Measurements from ENCODE around the gene IMPG1.
A peak's percentile ranks its signal among the peaks of the same experiment; 100 is the strongest.
"Not testable (repeated sequence)": the region's sequence is repeated elsewhere in the genome, so short reads cannot be mapped to it uniquely, and the experiment has no call there.

Gene IMPG1

DNA sequence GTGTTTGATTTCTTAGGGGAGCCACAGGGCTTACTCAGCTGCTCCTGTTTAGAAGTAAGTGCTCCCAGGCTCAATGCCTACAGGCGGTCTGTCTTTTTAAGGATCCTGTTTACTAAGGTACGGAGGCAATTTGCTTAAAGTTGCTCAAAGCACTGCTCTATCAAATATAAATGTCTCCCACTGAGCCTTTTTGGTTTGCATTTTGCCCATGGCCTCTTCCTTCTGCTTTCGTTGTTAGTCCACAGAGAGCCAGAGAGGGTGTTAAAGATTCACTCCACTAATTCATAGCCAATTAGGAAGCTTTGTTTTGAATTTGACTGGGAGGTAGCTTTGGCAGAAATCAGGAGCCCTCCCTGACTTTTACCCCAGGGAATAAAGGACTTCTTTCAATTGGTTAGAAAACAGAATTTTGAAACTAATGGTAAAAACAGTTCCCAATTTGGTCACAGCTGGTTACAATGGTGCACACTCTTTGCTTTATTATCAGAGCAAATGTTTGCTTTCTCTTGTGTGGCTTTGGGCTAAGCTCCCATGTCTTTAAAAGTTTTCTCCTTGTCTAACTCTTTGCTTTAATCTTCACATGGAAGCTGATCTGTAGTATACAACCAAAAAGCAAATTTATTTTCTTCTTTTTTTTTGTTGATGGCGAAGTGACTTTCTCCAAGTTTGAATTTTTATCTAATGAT lies 126.2 kb downstream of the IMPG1 start:
- DNase-seq (ENCODE audit: low read depth in 2 of 2): no peak

DNA sequence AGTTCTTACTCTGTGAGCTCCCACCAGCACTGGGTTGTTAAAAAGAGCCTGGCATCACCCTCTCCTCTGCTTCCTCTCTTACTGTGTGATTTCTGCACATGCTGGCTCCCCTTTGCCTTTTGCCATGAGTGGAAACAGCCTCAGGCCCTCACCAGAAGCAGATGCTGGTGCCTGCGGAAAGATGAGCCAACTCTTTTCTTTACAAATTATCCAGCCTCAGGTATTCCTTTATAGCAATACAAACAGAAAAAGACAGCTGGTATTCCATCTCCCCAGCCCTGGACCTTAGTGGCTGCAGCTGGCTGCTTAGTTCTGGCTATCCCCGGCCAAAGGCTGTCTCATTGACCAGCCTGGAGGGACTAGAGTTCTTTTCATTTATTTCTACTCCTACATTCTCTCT lies 129.1 kb downstream of the IMPG1 start:
- no peak for DNase-seq (ENCODE audit: low read depth in 2 of 2)

DNA sequence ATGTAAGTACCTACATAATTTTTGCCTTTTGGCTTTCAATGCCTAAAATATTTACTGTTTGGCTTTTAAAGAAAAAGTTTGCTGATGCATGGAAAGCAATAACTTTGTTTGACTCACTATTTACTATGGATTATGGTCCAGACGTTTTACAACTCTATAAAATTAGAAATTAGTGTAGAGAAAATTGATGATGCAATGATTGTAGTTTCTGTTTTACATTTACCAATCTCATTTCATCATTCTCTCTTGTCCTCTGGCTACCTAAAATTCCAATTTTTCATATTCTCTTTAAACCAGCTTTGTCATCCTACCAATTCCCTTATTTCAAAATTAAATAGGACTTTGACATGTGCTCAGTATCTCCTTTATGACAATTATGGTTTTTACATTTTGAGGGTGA lies 131.0 kb downstream of the IMPG1 start:
- no peak for DNase-seq (ENCODE audit: low read depth in 2 of 2)

DNA sequence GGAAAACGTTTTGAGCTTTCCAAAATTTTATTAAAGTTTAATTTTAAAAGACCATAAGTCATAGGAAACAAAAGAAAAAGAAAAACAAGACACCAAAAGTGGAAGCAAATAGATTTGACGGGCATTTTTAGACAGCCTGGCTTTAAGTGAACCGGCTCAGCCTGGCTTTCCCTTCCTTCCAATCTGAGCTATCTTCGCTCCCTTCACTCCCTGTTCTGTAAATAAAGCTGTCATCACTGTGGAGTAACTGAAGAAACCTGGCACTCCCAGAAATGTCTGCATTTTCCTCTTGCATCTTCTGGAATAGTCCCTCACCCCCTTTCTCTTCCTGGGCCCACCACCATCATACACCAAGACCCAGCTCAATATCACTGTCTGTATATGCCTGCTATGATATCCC lies 131.9 kb downstream of the IMPG1 start:
- DNase-seq (ENCODE audit: low read depth in 2 of 2): no peak

DNA sequence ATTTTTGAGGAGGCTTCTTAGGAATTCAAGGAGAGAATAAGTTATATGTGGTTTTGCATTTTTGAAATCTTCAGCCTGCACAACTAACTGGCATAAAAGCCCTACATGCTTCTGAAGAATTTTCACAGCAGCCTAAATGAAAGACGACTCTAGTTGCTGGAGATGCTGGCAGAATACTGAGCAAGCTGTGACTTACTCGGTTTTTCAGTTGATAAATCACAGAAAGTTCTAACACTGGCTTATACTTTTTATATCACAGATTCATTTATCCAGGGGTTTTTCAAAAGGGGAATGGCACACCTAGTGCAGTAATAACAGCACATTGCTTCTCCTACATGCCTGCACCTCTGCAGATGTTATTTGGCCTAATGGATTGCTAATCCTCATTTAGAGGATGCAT lies 134.6 kb downstream of the IMPG1 start:
- DNase-seq (ENCODE audit: low read depth in 2 of 2): no peak

DNA sequence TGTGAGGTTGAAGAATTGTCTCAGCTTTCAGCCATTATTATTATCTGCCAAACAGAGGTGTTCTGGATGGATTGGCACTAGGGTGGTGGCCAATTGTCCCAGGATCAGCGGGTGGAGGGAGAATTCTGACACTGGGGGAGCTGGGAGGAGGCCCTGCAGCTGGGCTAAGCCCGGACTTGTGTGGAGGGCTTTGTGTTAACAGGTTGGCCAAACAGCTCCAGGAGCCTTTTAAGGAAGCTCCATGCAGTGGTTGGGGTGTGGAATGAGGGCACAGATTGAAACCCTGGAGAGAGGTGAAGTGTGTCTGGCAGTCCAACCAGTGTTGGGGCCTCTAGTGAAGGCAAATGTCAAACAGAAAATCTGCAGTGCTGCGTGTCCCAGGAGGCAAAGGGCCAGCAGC lies 135.8 kb downstream of the IMPG1 start:
- DNase-seq (ENCODE audit: low read depth in 2 of 2): no peak

DNA sequence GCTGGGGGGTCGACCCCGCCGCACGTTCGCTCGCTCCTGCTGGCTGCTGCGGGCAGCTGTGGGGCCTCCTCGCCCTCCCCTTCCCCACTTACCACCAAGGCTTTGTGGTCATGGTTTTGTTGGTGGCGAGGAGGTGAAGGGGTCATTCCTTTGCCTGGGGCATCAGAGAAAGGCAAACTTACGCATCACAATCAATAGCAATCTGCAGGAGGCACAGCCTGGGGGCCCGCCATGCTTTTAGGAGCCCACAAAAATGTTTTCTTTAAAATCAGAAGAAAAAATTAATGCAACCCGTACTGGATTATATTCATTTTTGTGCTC lies 137.0 kb downstream of the IMPG1 start:
- no peak for DNase-seq (ENCODE audit: low read depth in 2 of 2)

DNA sequence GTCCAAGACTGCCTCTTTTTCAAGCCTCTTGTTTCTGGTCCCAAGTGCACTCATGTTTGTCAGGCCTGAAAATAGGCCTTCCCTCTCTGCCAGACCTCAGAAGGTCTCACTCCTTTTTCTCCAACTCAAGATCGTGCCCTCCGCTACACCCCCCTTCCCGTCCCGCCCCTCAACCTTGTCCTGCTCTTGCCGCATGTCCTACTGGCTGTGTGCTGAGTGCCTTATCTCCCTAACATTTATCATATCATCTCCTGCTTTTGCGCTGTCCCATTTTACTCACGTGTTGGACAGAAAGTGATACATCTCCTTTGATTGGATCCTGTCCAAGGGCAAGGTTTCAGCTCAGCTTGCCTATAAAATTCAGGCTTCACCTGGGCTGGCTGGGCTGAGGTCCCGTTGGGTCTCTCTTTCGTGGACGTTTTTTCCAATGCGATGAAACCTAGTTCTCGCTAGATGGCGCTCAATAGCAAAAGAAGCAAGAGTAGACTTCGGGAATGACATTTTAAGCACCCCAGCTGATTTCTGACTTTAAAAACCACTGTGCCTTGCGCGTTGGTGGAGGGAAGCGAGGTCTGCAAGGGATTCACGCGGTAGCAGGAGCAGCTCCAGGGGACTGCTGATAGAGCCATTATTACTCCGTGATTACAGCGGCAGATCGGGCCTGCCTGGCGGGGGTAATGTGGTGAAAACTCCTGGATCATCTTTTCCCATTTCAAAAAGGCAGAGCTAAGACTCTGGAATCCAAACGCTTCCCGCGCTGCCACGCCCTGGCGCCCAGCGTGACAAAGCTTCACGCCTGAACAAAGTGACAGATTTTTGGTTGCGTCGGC lies 137.6 kb downstream of the IMPG1 start:
- peak in 1 of 2 donors; percentile 4 for DNase-seq (ENCODE audit: low read depth in 2 of 2)

DNA sequence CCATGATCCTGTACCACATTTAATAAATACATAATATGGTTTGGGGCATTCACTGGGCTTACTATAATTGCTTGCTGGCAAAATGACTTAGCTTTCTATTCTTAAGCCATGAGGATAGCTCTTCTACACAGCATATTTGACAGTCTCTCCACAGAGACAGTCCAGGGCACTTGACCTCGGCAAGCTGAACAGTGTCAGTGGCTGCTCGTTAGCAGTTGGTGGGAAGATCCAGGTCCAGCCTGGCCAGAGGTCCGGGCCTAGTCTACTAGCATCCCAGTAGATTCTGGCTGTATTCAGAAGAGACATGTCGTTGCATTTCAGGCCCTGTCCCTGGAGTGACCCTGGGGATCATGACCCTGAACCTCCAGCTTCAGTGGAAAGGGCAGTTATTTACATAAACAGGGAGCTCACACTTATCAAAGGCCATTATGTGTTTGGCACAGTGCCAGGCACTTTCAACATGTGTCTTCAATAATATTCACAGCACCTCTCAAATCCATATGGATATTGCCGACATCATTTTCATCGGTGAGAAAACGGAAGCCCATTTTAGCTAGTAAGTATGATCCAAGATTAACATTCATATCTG lies 139.0 kb downstream of the IMPG1 start:
- DNase-seq (ENCODE audit: low read depth in 2 of 2): no peak

DNA sequence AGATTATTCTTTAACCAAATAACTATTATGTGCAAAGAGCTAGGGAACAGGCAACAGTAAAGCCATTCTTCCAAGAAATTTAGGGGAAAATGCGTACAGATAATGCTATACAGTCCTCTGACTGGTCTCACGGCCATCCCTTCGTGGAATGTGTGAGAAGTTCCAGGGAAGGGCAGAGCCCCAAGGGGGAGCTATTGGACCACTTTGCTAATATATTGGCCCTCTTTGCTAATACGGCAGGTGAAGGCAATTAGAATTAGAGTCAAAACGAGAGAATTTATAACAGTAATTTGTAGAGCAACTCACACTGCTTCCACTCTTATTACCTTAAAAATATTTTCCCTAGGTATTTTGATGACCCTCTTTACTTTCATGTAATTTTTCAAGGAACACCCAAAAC lies 140.4 kb downstream of the IMPG1 start:
- no peak for DNase-seq (ENCODE audit: low read depth in 2 of 2)

DNA sequence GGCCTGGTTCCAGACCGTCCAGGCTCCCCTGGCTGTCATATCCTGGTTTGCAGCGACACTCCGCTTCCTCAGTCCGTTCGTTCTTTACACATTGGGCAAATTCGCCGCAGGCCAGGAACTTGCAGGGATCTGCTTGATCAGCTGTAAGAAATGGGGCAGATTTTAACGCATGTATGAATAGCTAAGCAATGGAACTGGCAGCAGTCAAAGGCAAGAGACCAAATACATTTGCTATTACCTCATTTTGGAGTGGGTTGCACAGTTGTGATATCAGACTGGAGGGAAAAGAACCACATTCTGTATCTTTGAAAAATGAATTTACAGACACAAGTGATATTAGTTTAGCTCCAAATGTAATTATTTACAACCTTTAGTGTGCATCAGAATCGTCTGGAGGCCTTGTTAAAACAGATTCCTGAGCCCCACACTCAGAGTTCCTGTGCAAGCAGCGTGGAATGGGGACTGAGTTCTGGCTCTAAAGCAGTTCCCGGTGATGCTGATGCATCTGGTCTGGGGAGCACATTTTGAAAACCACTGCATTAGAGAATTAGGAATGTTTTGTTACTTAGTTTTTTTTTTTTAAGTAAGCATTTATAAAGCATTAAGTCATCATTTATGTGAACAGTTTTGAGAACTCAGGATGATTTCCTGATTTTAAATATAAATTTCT lies 141.3 kb downstream of the IMPG1 start:
- DNase-seq (ENCODE audit: low read depth in 2 of 2): no peak

DNA sequence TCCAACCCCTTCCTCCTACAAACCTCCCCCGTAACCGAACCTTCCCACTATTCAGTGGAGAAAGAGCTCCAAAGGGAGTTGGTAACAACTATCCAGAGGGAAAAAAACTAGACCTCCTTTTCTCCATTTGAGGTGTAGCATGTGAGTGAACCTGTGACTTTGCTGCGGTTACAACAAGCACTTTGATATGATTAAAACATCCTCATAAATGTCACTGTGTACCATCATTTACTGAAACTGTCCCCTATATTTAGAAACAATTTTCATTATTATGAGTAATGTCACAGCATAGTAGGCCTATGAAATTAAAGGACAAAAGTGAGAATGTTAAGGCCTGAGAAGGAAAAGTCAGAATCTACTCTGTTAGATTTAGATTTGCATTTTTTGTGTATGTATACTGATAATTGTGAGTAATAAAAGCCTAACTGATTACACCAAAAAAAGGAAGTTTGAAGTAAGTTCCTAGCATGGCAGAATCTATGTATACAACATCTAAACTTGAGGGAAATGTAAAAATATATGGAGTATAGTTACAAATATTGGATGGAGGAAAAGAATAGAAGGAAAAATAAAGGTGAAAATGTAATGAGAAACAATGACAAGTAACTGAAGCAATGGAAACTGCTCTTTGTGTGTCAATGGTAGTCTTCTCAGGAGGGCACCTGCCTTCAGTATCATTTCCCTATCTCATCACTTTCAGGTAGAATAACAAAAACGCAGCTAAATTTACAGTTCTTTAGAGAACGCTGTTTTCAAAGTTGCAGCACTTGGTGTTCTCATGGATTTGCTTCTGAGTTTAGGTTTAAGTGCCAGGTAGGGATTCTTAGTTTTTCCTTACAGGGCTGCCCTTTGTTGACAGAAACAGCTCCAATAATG lies 145.9 kb downstream of the IMPG1 start:
- no peak for DNase-seq (ENCODE audit: low read depth in 2 of 2)

DNA sequence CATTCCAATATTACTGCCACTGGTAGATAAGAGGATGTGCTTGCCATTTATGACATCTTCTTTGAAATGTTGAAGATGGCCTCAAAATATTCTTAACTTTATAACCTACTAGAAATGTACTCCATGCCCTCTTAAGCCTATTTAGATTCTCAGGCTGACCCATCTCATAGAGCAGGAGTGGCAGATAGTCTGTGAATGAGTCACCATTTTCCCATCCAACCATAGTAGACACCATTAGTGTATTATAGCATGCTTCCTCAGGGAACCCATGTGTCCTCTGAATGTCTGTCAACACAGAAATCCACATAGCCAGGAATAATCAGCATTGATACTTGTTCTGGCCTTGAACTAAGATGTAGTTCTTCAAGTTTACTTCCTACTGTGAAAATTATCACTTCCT lies 150.2 kb downstream of the IMPG1 start:
- no peak for DNase-seq (ENCODE audit: low read depth in 2 of 2)

DNA sequence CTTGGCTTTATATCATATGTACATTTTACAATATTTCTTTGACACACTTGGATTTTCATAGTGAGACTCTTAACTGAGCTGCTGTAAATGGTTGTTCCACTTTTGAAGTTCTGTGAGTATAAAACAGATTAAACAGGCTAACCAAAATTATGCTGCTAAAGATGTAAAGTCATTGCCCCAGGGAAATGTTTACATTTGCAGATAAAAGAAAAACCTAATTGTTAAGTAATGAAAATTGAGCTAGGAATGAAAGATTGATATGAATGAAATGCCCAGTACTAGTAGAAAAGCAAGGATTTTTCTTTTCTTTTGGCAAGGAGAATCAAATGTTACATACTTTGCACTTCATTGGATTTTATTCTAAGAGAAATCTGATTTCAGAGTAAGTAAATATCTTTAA lies 159.4 kb downstream of the IMPG1 start:
- no peak for DNase-seq (ENCODE audit: low read depth in 2 of 2)

DNA sequence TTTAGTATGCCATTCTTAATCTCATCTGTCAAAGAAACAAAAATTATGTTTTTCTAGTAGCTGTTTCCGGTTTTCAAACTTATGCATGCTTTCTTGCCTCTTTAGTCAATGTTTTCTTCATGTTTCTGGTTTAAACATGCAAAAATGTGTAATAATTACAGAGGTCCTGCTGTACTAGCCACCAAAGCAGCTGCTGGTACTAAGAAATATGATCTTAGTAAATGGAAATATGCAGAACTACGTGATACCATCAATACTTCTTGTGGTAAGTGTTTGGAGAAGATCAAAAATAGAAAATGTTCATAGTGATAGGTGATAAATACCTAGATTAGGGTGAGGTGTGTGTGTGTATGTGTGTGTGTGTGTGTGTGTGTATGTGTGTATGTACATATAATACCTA lies 165.0 kb downstream of the IMPG1 start:
- DNase-seq (ENCODE audit: low read depth in 2 of 2): no peak

DNA sequence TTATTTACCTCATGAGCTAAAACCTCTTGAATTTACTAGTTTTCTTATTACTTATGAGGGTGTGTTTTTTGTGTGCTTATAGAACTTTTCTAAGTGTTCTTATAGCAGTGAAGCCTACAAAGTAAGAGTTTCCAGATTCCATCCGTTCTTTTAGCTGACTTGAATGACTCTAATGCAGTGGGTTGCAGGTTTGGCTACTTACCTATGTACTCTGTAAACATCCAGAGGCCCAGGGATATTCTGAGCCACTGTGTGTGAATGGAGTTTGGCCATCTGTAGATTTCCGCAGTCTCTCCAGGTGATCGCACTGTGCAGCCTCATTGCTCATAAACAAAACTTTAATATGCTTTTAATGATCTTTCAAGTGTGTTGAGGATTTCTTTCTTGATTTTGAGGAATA lies 165.6 kb downstream of the IMPG1 start:
- DNase-seq (ENCODE audit: low read depth in 2 of 2): no peak

DNA sequence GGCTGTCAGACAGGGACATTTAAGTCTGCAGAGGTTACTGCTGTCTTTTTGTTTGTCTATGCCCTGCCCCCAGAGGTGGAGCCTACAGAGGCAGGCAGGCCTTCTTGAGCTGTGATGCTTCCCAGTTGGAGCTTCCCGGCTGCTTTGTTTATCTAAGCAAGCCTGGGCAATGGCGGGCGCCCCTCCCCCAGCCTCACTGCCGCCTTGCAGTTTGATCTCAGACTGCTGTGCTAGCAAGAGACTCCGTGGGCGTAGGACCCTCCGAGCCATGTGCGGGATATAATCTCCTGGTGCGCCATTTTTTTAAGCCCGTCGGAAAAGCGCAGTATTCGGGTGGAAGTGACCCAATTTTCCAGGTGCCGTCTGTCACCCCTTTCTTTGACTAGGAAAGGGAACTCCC lies 167.3 kb downstream of the IMPG1 start:
- not testable (repeated sequence) for DNase-seq (ENCODE audit: low read depth in 2 of 2)

DNA sequence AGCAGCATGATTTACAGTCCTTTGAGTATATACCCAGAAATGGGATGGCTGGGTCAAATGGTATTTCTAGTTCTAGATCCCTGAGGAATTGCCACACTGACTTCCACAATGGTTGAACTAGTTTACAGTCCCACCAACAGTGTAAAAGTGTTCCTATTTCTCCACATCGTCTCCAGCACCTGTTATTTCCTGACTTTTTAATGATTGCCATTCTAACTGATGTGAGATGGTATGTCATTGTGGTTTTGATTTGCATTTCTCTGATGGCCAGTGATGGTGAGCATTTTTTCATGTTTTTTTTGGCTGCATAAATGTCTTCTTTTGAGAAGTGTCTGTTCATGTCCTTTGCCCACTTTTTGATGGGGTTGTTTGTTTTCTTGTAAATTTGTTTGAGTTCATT lies 172.2 kb downstream of the IMPG1 start:
- DNase-seq (ENCODE audit: low read depth in 2 of 2): not testable (repeated sequence)

DNA sequence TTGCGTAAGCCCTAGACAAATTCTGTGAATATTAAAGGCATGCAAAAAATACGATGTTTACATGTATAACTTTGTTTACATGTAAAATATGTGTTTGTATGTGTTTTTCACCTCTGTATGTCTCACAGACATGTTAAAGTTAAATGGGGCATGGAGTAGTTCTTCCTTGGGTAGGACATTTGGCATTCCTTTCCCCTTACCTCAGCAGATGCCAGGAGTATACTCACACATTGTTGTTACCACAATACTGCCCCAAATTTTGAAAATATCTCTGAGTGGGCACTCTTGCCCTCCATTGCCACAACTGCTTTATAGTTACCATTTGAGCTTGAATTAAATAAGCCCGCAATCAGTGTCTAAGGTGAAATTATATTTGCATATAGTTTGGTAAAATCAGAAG lies 175.9 kb downstream of the IMPG1 start:
- no peak for DNase-seq (ENCODE audit: low read depth in 2 of 2)

DNA sequence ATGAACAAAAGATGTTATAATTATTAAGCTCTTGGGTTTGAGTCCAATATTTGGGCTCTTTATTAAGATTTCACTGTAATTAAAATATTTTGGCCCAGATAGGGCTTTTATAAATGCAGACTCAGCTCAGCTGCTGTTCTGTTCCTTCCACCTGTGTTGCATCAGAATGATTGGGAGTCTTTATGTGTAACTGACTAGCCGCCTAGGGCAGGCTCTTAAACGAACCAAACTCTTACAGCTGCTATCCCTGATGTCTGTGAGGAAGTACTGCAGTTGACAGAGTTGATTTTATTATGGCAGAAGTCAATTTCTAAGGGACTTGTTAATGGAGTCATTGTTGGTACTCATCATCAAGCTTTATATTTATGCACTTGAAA lies 178.7 kb downstream of the IMPG1 start:
- no peak for DNase-seq (ENCODE audit: low read depth in 2 of 2)

DNA sequence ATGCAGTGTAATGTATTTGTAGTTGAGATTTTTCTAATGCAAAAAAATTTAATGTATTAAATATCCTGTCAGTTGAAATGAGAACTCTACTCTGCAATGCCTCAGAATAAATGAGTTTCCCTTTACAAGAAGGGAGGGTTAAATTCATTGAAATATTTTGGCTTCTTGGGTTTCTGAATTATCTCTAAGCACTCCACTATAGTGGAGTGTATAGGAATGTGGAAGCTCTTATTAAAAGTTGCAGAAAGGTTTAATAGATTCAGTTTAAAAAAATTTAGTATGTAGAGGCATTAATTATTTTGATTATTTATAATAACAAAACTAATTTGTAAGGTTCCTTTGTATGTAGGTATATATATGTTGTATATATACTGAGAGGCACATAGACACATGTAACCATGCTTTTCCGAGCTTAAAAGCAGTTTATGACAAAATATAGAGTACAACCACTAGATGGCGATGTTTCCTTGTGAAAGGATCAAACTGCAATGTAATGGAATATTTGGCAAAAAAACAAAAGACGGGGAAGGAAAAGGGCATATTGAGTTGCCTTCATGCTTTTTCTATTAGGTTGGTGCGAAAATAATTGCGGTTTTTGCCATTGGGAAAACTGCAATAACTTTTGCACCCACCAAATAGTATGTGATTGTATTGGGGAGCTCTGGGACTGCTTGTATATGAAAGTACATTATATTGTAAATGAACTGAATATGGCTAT lies 179.2 kb downstream of the IMPG1 start:
- DNase-seq (ENCODE audit: low read depth in 2 of 2): no peak
